Testis (tissue), 3 donors: ENCODE measurements around the gene PARP4. TPM values are rescaled to one million over a fixed set of nuclear protein-coding genes. Genes with fewer than 3 reads are reported as not detected.

Experiments
- DNase-seq: peaks from one replicate; pipeline ENCODE4 v3.0.0-alpha.2; 2019
- H3K27ac ChIP-seq, 2 donors: fragments of 200-600 bp; sonication (generic); one replicate each; pipeline ENCODE4 v1.5.1; 2019
- H3K27me3 ChIP-seq: fragments of 200-600 bp; sonication (generic); one replicate; pipeline ENCODE4 v1.5.1; 2019
- H3K36me3 ChIP-seq: fragments of 200-600 bp; sonication (generic); one replicate; pipeline ENCODE4 v1.5.1; 2017; ENCODE audit warnings: low read depth; ENCODE audit errors: missing control alignments
- H3K4me1 ChIP-seq: fragments of 200-600 bp; sonication (generic); one replicate; pipeline ENCODE4 v1.5.1; 2019
- H3K4me3 ChIP-seq, 2 donors: fragments of 200-600 bp; sonication (generic); one replicate each; pipeline ENCODE4 v1.5.1; 2017 to 2019
- H3K9me3 ChIP-seq: fragments of 200-600 bp; sonication (generic); one replicate; pipeline ENCODE4 v1.5.1; 2017
- POLR2A ChIP-seq: fragments of 450-650 bp; IDR thresholded peaks from one replicate; pipeline ENCODE4 v1.6.1; 2017; ENCODE audit warnings: antibody characterized with exemption, mild to moderate bottlenecking, moderate library complexity
- WGBS, 2 donors: methylation state at CpG; one replicate each; pipeline ENCODE4 v1.1.5; 2018; 5-methylcytosine and 5-hydroxymethylcytosine counted together
- intact Hi-C: fragments of 100-400 bp; cut with DNase I; formaldehyde crosslinking; loops from one replicate; pipeline ENCODE4 v1.15.1; 2023; ENCODE audit warnings: low total_unique reads
- polyA plus RNA-seq: library from polyadenylated mRNA; stranded (reverse); fragments of 350-450 nt; fragmentation: Illumina TruSeq; extraction: RNeasy Lipid Tissue Mini Kit (QIAGEN cat#74804); gene quantifications from one replicate; pipeline ENCODE4 v1.2.3, GENCODE V29; 2014; ENCODE audit warnings: low read depth, low replicate concordance; ENCODE audit not compliant: insufficient read depth
- total RNA-seq, 2 donors: library from RNA; depleted of rRNA; stranded (reverse); fragments of >200 nt; gene quantifications; one replicate each; pipeline ENCODE4 v1.2.3, GENCODE V29; 2016
- TF ChIP-seq, protein P1 (sequence below), 3 experiments: fragments of 450-650 bp in 2 of 3; fragments of 200-600 bp in 1 of 3; sonication (generic) in 1 of 3; IDR thresholded peaks; one replicate each; pipeline ENCODE4 v1.5.1; 2016 to 2019; ENCODE audit warnings: antibody characterized with exemption in 3 of 3, mild to moderate bottlenecking in 2 of 3, moderate library complexity in 1 of 3

Gene PARP4
- total and polyA plus RNA-seq, 3 donors from 2014 or later, result 21.3 to 43.6 (median 37.9) TPM

DNA sequence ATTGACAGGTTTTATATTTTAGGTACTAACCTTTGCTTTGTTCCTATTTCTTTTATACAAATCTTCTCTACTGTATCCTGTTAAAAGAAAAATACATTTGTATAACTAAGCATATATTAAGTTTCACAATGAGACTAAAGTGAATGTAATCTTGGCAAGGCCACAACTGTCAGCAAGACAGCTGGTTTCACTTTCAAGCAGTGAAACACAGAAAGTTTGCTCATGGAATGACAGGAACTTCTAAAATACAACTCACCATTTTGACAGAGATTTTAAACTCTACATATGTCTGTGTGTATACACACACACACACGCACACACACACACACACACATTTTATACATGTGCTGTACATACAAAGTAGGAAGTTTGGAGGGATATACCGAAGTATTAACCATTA lies 53.3 kb downstream of the PARP4 start:
- TF ChIP-seq, protein P1, sequence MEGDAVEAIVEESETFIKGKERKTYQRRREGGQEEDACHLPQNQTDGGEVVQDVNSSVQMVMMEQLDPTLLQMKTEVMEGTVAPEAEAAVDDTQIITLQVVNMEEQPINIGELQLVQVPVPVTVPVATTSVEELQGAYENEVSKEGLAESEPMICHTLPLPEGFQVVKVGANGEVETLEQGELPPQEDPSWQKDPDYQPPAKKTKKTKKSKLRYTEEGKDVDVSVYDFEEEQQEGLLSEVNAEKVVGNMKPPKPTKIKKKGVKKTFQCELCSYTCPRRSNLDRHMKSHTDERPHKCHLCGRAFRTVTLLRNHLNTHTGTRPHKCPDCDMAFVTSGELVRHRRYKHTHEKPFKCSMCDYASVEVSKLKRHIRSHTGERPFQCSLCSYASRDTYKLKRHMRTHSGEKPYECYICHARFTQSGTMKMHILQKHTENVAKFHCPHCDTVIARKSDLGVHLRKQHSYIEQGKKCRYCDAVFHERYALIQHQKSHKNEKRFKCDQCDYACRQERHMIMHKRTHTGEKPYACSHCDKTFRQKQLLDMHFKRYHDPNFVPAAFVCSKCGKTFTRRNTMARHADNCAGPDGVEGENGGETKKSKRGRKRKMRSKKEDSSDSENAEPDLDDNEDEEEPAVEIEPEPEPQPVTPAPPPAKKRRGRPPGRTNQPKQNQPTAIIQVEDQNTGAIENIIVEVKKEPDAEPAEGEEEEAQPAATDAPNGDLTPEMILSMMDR (IDR thresholded peaks at IDR 0.05), result no peak
- no peak for TF ChIP-seq POLR2A

DNA sequence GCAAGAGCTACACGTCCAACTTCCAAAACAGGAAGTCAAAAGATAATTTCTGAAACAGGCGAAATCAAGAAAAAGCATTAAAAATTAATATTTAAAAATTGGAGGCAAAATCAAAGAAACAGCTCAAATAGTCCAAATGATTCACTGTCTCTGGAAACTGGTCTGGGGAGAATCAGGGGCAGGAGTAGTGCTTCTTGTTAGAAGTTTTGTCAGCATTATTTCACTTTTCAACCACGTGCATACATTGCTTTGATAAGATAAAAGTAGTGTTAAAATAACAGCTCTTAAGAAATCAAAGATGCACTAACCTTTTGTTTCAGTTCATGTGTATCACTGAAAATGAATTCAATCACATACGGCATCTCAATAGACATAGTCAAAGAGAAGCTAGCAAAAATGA lies 53.8 kb downstream of the PARP4 start:
- 82 to 86% methylated on average over 4 of the region's 4 CpGs for WGBS, 2 donors
- no peak overlapping the region for H3K27ac ChIP-seq
- no peak for TF ChIP-seq POLR2A
- TF ChIP-seq, protein P1 (IDR thresholded peaks at IDR 0.05), result no peak
- H3K4me1 ChIP-seq, result no peaks in the 10 kb centered on the region
- no peak for DNase-seq
- H3K4me3 ChIP-seq, result no peak overlapping the region
- intact Hi-C loops, result no loop called here
- no peaks in the 10 kb centered on the region for H3K27me3 ChIP-seq
- H3K9me3 ChIP-seq, result no peaks in the 10 kb centered on the region
- no peaks in the 10 kb centered on the region for H3K36me3 ChIP-seq

More for the DNA sequence above, 53.3 kb downstream of the PARP4 start:
- no peaks in the 10 kb centered on the region for H3K4me1 ChIP-seq
- DNase-seq, result no peak
- intact Hi-C loops, result no loop called here
- no peaks in the 10 kb centered on the region for H3K36me3 ChIP-seq
- H3K27ac ChIP-seq, result no peak overlapping the region
- no peaks in the 10 kb centered on the region for H3K9me3 ChIP-seq
- WGBS, 2 donors, result 49 to 50% methylated on average over 2 of the region's 2 CpGs
- no peak overlapping the region for H3K4me3 ChIP-seq
- no peaks in the 10 kb centered on the region for H3K27me3 ChIP-seq

DNA sequence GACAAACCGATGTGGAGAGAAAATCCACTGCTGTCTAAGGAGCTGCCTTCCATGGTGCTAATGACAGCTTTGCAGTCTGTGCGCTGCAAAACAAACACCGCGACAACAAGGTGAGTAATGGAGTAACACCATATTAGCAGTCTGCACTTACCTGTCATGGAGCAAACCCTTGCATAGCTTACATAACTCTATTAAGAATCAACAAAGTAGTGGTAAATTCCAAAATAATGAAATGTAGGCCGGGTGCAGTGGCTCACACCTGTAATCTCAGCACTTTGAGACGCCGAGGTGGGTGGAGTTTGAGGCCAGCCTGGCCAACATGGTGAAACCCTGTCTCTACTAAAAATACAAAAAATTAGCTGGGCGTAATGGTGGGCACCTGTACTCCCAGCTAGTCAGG lies 56.2 kb downstream of the PARP4 start:
- intact Hi-C loops, result no loop called here
- TF ChIP-seq, protein P1 (IDR thresholded peaks at IDR 0.05), result no peak
- TF ChIP-seq POLR2A, result no peak
- H3K27me3 ChIP-seq, result no peaks in the 10 kb centered on the region
- H3K27ac ChIP-seq, result no peak overlapping the region
- no peaks in the 10 kb centered on the region for H3K9me3 ChIP-seq
- no peaks in the 10 kb centered on the region for H3K4me1 ChIP-seq
- WGBS, 2 donors, result 94 to 95% methylated on average over 8 of the region's 8 CpGs
- H3K36me3 ChIP-seq, result no peaks in the 10 kb centered on the region
- H3K4me3 ChIP-seq, result no peak overlapping the region
- no peak for DNase-seq

DNA sequence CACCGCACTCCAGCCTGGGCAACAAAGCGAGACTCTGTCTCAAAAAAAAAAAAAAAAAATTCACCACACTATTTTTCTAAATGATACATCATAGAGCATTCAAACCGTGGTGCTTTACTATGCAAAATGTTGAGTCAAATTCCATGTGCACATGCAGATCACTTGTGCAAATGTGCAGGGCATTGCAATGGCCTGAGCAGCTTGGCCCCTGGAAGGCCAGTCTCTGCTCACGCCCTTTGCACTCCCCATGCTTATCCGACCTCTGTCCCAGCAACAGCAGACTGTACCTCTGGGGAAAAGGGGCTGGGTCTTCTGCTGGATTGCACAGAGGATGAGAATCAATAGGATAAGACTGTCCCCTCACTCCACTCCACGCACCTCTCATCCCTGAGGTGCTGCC lies 58.5 kb downstream of the PARP4 start:
- Histone ChIP-seq H3K9me3 (no peaks in the 10 kb centered on the region), H3K27ac (no peak overlapping the region), H3K4me1 (no peaks in the 10 kb centered on the region), H3K4me3 (no peak overlapping the region), H3K36me3 (no peaks in the 10 kb centered on the region), H3K27me3 (no peaks in the 10 kb centered on the region)
- DNase-seq, result no peak
- intact Hi-C loops, result no loop called here
- WGBS, 2 donors, result 94 to 95% methylated on average over 6 of the region's 6 CpGs
- TF ChIP-seq, protein P1 (IDR thresholded peaks at IDR 0.05), result no peak
- TF ChIP-seq POLR2A, result no peak

DNA sequence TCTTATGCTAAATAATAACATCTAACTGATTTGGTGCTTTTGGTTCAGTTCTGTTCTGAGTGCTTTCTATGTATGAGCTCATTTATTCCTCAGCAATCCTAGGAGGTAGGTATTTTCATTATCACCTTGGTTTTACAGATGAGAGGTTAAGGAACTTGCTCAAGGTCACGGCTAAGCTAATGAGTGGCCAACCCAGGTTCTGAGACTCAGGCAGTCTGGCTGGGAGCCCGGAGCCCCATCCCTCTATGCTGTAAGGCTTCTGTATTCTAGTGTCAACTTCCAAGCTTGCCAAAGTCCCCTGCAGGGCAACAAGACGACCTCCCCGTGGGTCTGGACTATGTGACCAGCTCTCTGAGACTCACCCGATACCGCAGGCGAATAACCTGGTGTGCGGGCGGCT lies 60.5 kb downstream of the PARP4 start:
- intact Hi-C loops, result no loop called here
- H3K36me3 ChIP-seq, result no peaks in the 10 kb centered on the region
- no peaks in the 10 kb centered on the region for H3K4me1 ChIP-seq
- DNase-seq, result no peak
- 87 to 88% methylated on average over 2 to 9 of the region's 9 CpGs for WGBS, 2 donors
- H3K27me3 ChIP-seq, result no peaks in the 10 kb centered on the region
- H3K27ac ChIP-seq, result no peak overlapping the region
- H3K4me3 ChIP-seq, result no peak overlapping the region
- no peaks in the 10 kb centered on the region for H3K9me3 ChIP-seq
- no peak for TF ChIP-seq POLR2A
- TF ChIP-seq, protein P1 (IDR thresholded peaks at IDR 0.05), result no peak
